ENCODE data around the gene MRPS7.

DNA sequence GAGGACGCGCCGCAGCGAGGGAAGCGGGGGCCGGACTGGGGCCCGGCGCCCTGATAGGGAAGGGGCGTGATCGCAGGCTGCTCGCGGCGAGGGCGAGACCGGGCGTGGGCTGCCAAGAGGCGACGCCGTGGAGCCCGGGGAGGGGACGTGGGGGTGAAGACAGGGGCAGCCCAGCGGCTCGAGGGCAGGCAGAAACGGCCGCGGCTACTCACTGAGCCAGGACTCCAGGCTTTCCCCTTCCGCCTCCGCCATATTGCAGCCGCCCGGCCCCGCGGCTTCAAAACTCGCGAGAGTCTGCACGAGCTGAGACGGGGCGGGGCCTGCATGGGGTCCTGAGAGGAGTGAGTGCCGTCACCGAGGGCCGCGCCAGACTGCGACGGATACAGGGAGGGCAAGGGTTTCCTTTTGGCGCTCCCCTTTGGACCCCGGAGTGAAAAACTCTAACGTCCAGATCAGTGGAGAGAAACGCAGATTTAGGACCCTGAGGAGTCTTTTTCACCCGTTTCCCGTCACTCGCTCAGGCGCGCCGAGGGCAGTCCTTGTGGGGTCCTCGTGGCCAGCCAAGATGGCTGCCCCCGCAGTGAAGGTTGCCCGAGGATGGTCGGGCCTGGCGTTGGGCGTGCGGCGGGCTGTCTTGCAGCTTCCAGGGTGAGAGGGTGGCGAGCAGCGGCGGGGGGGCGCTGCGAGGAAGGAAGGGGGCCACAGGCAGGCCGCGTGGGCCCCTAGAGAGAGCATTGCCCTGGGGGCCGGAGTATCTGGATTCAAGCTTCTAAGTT lies at the start of gene MRPS7, which contains the start of gene GGA3:
- TF ChIP-seq GATA2 (IDR thresholded peaks at IDR 0.05; ENCODE audit: low read depth, low read length): no peak
- no peak for TF ChIP-seq GATA3 (IDR thresholded peaks at IDR 0.05; ENCODE audit: low read depth, low read length)

Data from SH-SY5Y (cell line).